ENCODE data around the gene USP53. TPM values are rescaled to one million over a fixed set of nuclear protein-coding genes. Genes with fewer than 3 reads are reported as not detected.
"Not testable (repeated sequence)": the region's sequence is repeated elsewhere in the genome, so short reads cannot be mapped to it uniquely, and the experiment has no call there.

Gene USP53
- total RNA-seq, 1 donor from 2014 or later = 19.8 TPM

DNA sequence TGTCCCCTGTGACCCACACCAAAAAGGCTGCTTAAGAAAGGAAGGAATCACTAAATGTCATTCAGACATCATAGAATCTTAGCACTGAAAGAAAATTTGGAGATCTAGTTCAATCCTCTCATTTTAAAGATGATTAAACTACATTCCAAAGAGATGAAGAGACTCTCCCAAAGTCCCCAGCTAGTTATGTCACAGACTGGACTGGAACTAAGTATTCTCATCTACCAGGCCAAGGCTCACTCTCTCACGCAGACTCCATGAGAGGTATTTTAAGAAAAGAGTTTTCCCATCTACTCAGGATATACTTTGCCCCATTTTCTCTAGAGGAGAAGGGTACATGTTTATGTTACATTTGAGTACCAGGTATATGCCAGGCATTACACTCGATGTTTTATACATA, 102.5 kb downstream of the USP53 start:
- H3K27me3 Mint-ChIP-seq = peaks cover 3% of the 10 kb centered on the region
- no peaks in the 10 kb centered on the region for H3K9me3 Mint-ChIP-seq (ENCODE audit: low read depth)
- no peaks in the 10 kb centered on the region for H3K36me3 Mint-ChIP-seq (ENCODE audit: insufficient read depth)
- no peak for DNase-seq (ENCODE audit: low spot score, unreplicated experiment)
- H3K4me3 Mint-ChIP-seq (ENCODE audit: low read depth) = no peak overlapping the region
- H3K4me1 Mint-ChIP-seq (ENCODE audit: low read depth) = no peaks in the 10 kb centered on the region
- H3K27ac Mint-ChIP-seq = no peak overlapping the region
- TF ChIP-seq, protein P1, sequence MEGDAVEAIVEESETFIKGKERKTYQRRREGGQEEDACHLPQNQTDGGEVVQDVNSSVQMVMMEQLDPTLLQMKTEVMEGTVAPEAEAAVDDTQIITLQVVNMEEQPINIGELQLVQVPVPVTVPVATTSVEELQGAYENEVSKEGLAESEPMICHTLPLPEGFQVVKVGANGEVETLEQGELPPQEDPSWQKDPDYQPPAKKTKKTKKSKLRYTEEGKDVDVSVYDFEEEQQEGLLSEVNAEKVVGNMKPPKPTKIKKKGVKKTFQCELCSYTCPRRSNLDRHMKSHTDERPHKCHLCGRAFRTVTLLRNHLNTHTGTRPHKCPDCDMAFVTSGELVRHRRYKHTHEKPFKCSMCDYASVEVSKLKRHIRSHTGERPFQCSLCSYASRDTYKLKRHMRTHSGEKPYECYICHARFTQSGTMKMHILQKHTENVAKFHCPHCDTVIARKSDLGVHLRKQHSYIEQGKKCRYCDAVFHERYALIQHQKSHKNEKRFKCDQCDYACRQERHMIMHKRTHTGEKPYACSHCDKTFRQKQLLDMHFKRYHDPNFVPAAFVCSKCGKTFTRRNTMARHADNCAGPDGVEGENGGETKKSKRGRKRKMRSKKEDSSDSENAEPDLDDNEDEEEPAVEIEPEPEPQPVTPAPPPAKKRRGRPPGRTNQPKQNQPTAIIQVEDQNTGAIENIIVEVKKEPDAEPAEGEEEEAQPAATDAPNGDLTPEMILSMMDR (IDR thresholded peaks at IDR 0.05; ENCODE audit: unreplicated experiment) = no peak

DNA sequence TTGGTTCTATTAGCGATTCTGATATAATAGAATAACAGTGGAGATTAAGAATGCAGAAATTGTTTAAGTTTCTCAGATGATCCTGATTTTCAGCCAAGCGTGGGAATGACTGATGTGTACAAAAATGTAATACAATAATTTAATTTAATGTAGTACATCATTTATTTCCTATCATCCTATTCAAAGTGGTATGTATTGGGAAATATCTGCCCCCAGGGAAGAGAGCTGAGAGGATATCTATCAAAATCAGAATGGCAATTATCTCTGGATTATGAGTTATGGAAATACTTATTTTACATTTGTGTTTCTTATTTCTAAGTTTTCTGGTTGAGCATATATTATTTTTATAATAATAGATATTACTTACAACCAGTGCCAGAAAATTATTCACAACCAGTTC, 105.5 kb downstream of the USP53 start:
- Mint-ChIP-seq H3K36me3 (ENCODE audit: insufficient read depth) (no peaks in the 10 kb centered on the region), H3K9me3 (ENCODE audit: low read depth) (no peaks in the 10 kb centered on the region), H3K27me3 (peaks cover 2% of the 10 kb centered on the region)

DNA sequence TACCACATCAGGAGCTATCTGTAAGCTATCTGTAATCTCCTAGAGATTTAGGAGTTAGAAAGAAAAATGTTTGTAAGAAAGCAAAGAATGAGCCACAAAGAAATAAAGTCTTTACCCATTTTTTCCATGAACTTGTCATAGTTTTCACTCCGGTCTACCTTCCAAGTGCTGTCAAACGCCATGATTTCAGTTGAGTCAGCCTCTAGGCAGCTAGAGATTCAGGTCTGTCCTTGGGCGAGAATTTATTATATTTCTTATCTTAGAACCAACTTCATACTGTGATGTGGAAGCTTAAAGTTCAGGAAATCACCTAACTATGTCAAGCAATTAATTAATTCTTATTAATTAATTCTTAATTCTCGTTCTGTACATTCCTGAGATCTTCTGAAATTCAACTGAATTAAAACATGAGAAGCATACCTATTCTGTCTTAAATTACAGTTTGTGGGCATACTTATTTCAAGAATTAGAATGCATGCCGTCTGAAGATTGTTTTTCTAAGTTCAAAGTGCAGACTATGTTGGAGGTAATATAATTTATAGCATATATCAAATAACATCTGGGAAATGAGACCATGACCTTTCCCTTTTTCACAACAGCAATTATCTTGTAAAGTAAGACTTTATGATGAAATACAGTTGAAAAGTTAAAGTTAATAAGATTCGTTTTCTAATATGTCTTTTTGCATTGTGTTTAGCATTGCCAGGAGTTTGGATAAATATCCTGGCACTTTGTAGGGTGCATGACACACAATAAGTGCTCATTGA, 109.6 kb downstream of the USP53 start, which contains the start of gene FABP2:
FABP2 (minus strand) TSS at position 218 of the 767 bp plus-strand sequence; CDS start at position 182, 36 bp downstream.
- TF ChIP-seq, protein P1 (IDR thresholded peaks at IDR 0.05; ENCODE audit: unreplicated experiment) = no peak
- DNase-seq (ENCODE audit: low spot score, unreplicated experiment) = no peak
- H3K4me1 Mint-ChIP-seq (ENCODE audit: low read depth) = no peaks in the 10 kb centered on the region
- H3K27ac Mint-ChIP-seq = no peak within 1 kb of the TSS
- no peaks in the 10 kb centered on the region for H3K9me3 Mint-ChIP-seq (ENCODE audit: low read depth)
- H3K36me3 Mint-ChIP-seq (ENCODE audit: insufficient read depth) = no peaks in the 10 kb centered on the region
- no peak within 1 kb of the TSS for H3K4me3 Mint-ChIP-seq (ENCODE audit: low read depth)
- no peaks in the 10 kb centered on the region for H3K27me3 Mint-ChIP-seq

More for the DNA sequence above, 105.5 kb downstream of the USP53 start:
- no peaks in the 10 kb centered on the region for H3K4me1 Mint-ChIP-seq (ENCODE audit: low read depth)
- no peak overlapping the region for H3K4me3 Mint-ChIP-seq (ENCODE audit: low read depth)
- TF ChIP-seq, protein P1 (IDR thresholded peaks at IDR 0.05; ENCODE audit: unreplicated experiment) = no peak
- DNase-seq (ENCODE audit: low spot score, unreplicated experiment) = no peak
- H3K27ac Mint-ChIP-seq = no peak overlapping the region

- TF ChIP-seq, protein P1 (IDR thresholded peaks at IDR 0.05; ENCODE audit: unreplicated experiment) = no peak
- no peaks in the 10 kb centered on the region for H3K9me3 Mint-ChIP-seq (ENCODE audit: low read depth)
Measured at GRCh38 chr4:119328695-119329094, 116.2 kb downstream of the USP53 start.

GRCh38 chr4:119329835-119330620, 117.5 kb downstream of the USP53 start:
- Mint-ChIP-seq H3K4me1 (ENCODE audit: low read depth) (no peaks in the 10 kb centered on the region), H3K4me3 (ENCODE audit: low read depth) (no peak overlapping the region), H3K27me3 (no peaks in the 10 kb centered on the region), H3K27ac (no peak overlapping the region), H3K9me3 (ENCODE audit: low read depth) (no peaks in the 10 kb centered on the region), H3K36me3 (ENCODE audit: insufficient read depth) (no peaks in the 10 kb centered on the region)
- no peak for DNase-seq (ENCODE audit: low spot score, unreplicated experiment)
- TF ChIP-seq, protein P1 (IDR thresholded peaks at IDR 0.05; ENCODE audit: unreplicated experiment) = no peak

More at GRCh38 chr4:119328695-119329094, 116.2 kb downstream of the USP53 start:
- H3K27ac Mint-ChIP-seq = no peak overlapping the region
- no peaks in the 10 kb centered on the region for H3K27me3 Mint-ChIP-seq
- no peaks in the 10 kb centered on the region for H3K36me3 Mint-ChIP-seq (ENCODE audit: insufficient read depth)
- H3K4me1 Mint-ChIP-seq (ENCODE audit: low read depth) = no peaks in the 10 kb centered on the region
- H3K4me3 Mint-ChIP-seq (ENCODE audit: low read depth) = no peak overlapping the region
- DNase-seq (ENCODE audit: low spot score, unreplicated experiment) = no peak

DNA sequence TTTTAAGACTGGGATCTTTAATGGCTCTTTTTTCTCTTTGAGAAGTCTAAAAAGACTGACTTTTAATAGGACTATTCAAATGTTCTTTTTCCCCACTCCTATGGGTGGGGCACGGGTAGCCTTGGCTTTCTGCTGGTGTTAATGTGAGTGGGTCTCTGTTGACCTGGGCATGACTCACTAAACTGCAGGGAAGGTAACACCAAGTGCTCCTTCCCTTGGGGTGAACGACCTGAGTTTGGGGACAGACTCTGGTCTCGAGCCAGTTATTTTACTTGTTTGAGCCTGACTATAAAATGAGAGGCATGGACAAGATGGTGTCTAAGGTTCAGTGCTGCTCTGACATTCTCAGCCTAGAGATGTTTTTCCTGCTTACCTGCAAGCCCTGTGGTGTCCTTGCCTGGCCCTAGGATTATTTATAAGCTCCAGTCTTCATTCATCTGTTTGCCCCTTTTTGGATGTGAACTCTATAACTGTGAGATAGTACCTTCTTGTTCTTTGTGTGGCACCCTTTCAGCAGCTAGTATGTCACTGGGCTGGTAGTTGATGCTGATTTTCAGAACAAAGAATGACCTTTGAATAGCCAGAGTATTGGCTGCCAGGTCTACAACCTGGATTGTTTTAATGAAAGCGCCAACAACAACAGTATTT, 123.9 kb downstream of the USP53 start:
- not testable (repeated sequence) for H3K27me3 Mint-ChIP-seq; H3K4me3 Mint-ChIP-seq (ENCODE audit: low read depth); H3K4me1 Mint-ChIP-seq (ENCODE audit: low read depth); H3K27ac Mint-ChIP-seq; H3K36me3 Mint-ChIP-seq (ENCODE audit: insufficient read depth); DNase-seq (ENCODE audit: low spot score, unreplicated experiment); H3K9me3 Mint-ChIP-seq (ENCODE audit: low read depth)
